GM08714 (cell line): ENCODE results near the gene OR8K3.

Experiments
- H3K4me3 ChIP-seq: fragments of 200-500 bp; sonication (Bioruptor generic); 2 replicates; pipeline ENCODE4 v1.5.1; 2014; ENCODE audit warnings: mild to moderate bottlenecking, low read length, inconsistent platforms
- ZNF274 ChIP-seq: IDR thresholded peaks from 2 replicates; pipeline ENCODE4 v1.6.1; 2012; ENCODE audit warnings: mild to moderate bottlenecking, low read depth, low read length

OR8K3 gene

DNA sequence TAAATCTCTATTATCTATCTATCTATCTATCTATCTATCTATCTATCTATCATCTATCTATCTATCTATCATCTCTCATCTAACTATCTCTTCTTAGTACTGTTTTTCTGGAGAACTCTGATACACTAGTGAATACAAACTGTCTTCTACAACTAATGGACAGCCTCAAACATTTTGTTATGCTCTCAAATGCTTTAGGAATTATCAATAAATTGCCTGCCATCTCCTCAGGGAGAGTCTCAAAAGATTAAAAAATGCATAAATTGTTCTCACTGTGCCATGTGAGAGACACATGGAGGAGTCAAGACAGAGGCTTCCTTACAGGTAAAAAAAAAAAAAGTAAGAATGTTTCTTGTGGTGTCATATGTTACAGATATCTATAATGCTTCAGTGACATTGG is at the start of gene OR8K3:
OR8K3 (plus strand) TSS at position 301 of the 400 bp plus-strand sequence. CDS start 3,163 bp downstream, outside the sequence.
- no peak for TF ChIP-seq ZNF274
- no peak within 1 kb of the TSS for H3K4me3 ChIP-seq

- no peak for TF ChIP-seq ZNF274
- H3K4me3 ChIP-seq = no peak overlapping the region
These were observed 43.9 kb upstream of the OR8K3 start for GRCh38 chr11:56271092-56271491.

DNA sequence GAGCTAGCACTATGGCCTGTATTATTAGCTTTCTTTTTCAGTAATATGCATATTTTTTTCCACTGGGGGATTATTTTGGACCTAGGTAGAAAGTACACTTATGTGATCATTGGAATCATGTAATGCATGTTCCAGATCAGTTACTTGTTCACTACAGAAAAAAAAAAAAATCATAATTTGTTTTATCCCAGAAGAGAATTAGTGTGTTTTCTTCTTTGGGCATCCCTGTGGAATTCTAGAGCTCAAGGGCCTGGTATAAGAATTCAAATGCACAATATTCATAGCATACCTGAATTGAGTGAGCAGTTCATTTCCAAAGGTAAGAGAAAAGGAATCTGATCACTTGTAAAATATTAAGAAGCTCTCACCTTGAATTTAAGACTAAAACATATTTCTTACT is 41.1 kb upstream of the OR8K3 start, which contains the start of gene OR5T1:
OR5T1 (plus strand) TSS at position 301 of the 400 bp plus-strand sequence. CDS start 1,485 bp downstream, outside the sequence.
- TF ChIP-seq ZNF274 = no peak

GRCh38 chr11:56292154-56292553 is 22.8 kb upstream of the OR8K3 start, which contains the start of gene OR8H1:
Gene OR8H1, minus strand, starts transcription at chr11:56292254. Its CDS starts 1,192 bp downstream, at chr11:56291062.
- H3K4me3 ChIP-seq = no peak within 1 kb of the TSS
- TF ChIP-seq ZNF274 = no peak

More for the DNA sequence above, 41.1 kb upstream of the OR8K3 start, which contains the start of gene OR5T1:
- H3K4me3 ChIP-seq = no peak within 1 kb of the TSS

DNA sequence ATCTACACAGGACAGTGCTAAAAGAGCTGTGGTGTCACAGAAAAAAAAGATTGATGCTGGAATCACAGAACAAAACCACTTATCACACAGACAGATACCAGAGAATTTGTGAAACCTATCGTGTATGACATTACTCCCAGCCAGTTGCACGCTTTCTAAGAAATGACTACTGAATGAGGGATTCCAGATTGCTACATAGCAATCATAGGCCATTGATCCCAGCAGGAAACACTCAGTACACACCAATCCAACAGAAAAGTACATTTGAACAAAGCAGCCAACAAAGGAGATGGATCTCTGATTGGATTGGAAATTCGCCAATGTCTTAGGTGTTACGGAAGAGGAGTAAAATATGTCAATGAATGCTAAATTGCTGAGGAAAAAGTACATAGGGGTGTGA is 18.0 kb upstream of the OR8K3 start:
- TF ChIP-seq ZNF274 = no peak
- H3K4me3 ChIP-seq = no peak overlapping the region

DNA sequence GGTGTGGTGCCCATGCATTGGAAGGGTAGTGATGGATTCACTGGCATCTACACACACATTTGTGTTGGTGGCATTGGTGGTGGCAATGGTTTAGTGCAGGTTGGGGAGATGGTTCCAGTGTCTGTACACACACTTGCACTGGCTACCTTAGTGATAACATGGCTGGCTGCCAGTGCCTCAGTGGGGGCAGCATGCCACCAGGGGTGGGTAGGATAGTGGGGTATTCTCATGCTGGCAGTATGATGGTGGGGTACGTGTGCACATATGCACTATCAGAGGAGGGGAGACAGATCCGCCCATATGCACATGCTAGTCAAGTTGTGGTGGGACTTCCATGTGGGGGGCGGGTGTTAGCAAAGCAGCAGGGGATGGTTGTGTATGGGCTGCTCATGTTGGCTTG is 7.1 kb upstream of the OR8K3 start:
- H3K4me3 ChIP-seq = no peak overlapping the region
- no peak for TF ChIP-seq ZNF274

GRCh38 chr11:56331861-56332491 is 17.0 kb downstream of the OR8K3 start:
- no peak for TF ChIP-seq ZNF274
- no peak overlapping the region for H3K4me3 ChIP-seq

DNA sequence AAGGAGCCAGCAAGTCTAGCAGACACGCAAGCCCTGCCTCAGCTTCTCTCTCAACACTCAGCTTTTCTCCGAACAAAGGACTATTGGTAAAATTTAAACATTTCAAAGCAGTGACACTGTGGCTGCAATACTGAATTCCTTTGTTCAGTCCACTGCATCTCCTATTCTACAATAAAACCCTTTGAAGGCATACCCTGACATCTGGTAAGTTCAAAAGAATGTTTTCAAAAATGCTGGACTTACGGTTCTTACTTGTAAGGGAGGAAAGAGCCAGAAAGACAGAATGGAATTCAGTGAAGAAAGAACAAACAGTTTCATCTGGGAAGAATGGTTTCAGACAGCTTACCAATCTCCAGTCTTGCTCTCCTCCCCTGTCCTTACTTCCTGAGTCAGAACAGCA is 18.2 kb downstream of the OR8K3 start:
- H3K4me3 ChIP-seq = no peak overlapping the region
- no peak for TF ChIP-seq ZNF274

- TF ChIP-seq ZNF274 = no peak
- no peak overlapping the region for H3K4me3 ChIP-seq
These were observed 25.3 kb downstream of the OR8K3 start for GRCh38 chr11:56340289-56340688.

DNA sequence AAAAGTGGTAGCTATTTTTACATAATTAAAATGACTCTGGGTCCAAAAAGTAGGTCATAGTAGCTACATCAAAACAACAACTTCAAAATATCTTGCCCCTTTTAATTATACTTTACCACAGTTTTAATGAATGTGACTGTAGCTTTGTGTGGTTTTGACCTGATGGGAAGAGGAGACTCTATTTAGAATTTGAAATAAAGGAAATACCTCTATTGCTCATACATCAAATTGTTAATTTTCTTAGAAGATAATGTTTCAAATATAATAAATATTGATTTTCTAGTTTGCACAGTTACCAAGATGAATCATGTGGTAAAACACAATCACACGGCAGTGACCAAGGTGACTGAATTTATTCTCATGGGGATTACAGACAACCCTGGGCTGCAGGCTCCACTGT is 30.8 kb downstream of the OR8K3 start, which contains the start of gene OR8K1:
OR8K1 (plus strand) TSS at position 301 of the 400 bp plus-strand sequence; CDS start at position 301, 0 bp downstream.
- no peak within 1 kb of the TSS for H3K4me3 ChIP-seq

GRCh38 chr11:56353991-56354390 is 39.0 kb downstream of the OR8K3 start, which contains the start of gene OR8J1:
Gene OR8J1, plus strand, starts transcription at chr11:56354291. Its CDS starts 5,956 bp downstream, at chr11:56360247.
- TF ChIP-seq ZNF274 = no peak
- no peak within 1 kb of the TSS for H3K4me3 ChIP-seq

More for the DNA sequence above, 30.8 kb downstream of the OR8K3 start, which contains the start of gene OR8K1:
- no peak for TF ChIP-seq ZNF274
